Adrenal gland (tissue), 5 donors: ENCODE measurements around the gene MYL9.

Experiments used
- POLR2A ChIP-seq, 2 donors: fragments of 450-650 bp; IDR thresholded peaks; one replicate each; pipeline ENCODE4 v1.6.1; 2017; ENCODE audit warnings: antibody characterized with exemption in 2 of 2, mild to moderate bottlenecking in 2 of 2, moderate library complexity in 1 of 2
- TF ChIP-seq, protein P1 (sequence below), 6 experiments: fragments of 450-650 bp in 4 of 6; fragments of 200-600 bp in 2 of 6; sonication (generic) in 1 of 6; IDR thresholded peaks; 1 replicate in 5 of 6; 2 replicates in 1 of 6; pipeline versions ENCODE4 v1.5.1 to v1.8.0; 2016 to 2021; ENCODE audit warnings: antibody characterized with exemption in 6 of 6, mild to moderate bottlenecking in 2 of 6, moderate library complexity in 1 of 6
- donor health status: DM: no; HTN: no; CAD: no.

DNA sequence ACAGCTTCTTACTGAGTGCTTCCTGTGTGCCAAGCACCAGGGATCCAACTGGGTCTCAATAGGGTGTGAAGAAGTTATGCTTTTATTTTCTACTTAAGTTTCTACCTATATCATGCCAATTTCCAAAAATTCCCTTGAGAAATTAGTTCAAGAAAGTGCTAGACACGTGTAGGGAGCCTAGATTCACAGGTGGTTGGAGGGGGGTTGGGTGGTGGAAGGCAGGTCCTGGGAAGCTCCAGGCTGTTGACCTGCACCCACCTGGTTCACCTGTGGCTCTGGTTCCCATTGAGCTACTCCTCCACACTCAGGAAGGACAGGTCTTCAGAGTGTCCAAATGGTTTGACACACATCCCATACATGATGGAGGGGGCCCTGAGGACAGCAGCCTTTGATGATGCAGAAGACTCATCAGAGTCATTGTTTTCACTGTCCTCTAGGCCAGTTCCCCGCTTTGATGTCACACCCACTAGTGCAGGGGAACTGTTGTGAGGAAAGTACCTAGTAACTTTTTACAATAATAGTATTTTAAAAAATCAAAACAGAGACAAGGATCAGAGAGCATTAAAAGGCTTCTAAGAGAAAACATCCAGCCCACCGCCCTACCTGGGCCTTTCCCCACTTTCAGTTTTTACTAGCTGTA is 39.8 kb upstream of the MYL9 start:
- TF ChIP-seq, protein P1, sequence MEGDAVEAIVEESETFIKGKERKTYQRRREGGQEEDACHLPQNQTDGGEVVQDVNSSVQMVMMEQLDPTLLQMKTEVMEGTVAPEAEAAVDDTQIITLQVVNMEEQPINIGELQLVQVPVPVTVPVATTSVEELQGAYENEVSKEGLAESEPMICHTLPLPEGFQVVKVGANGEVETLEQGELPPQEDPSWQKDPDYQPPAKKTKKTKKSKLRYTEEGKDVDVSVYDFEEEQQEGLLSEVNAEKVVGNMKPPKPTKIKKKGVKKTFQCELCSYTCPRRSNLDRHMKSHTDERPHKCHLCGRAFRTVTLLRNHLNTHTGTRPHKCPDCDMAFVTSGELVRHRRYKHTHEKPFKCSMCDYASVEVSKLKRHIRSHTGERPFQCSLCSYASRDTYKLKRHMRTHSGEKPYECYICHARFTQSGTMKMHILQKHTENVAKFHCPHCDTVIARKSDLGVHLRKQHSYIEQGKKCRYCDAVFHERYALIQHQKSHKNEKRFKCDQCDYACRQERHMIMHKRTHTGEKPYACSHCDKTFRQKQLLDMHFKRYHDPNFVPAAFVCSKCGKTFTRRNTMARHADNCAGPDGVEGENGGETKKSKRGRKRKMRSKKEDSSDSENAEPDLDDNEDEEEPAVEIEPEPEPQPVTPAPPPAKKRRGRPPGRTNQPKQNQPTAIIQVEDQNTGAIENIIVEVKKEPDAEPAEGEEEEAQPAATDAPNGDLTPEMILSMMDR (IDR thresholded peaks at IDR 0.05), result no peak
- TF ChIP-seq POLR2A (IDR thresholded peaks at IDR 0.05), result no peak
